GM23338 (cell line): ENCODE measurements around the gene CRYM.
"Not testable (repeated sequence)": the region's sequence is repeated elsewhere in the genome, so short reads cannot be mapped to it uniquely, and the experiment has no call there.

Experiments
- CREB1 ChIP-seq: fragments of 250-450 bp; sonication (Bioruptor Pico); IDR thresholded peaks from 2 replicates; pipeline ENCODE4 v1.5.0; 2020; ENCODE audit warnings: low read depth, mild to moderate bottlenecking, moderate library complexity
- EZH2 ChIP-seq: fragments of 200-600 bp; sonication (generic); IDR thresholded peaks from one replicate; pipeline ENCODE4 v1.8.0; 2017; ENCODE audit warnings: antibody characterized with exemption, mild to moderate bottlenecking, low read depth; ENCODE audit not compliant: unreplicated experiment
- EZH2phosphoT487 ChIP-seq: fragments of 200-600 bp; sonication (generic); IDR thresholded peaks from one replicate; pipeline ENCODE4 v1.8.1; 2018; ENCODE audit warnings: antibody characterized with exemption; ENCODE audit not compliant: unreplicated experiment
- JUNB ChIP-seq: IDR thresholded peaks from one replicate; pipeline ENCODE4 v1.6.1; 2016; ENCODE audit warnings: antibody characterized with exemption; ENCODE audit not compliant: unreplicated experiment
- NANOG ChIP-seq: IDR thresholded peaks from 2 replicates; pipeline ENCODE4 v1.6.1; 2016; ENCODE audit warnings: antibody characterized with exemption, borderline replicate concordance
- POLR2AphosphoS5 ChIP-seq: IDR thresholded peaks from 2 replicates; pipeline ENCODE4 v1.6.1; 2016; ENCODE audit warnings: antibody characterized with exemption, low read depth
- STAT1 ChIP-seq: IDR thresholded peaks from one replicate; pipeline ENCODE4 v1.6.1; 2016; ENCODE audit warnings: antibody characterized with exemption; ENCODE audit not compliant: unreplicated experiment
- ZNF114 ChIP-seq: fragments of 250-450 bp; sonication (Bioruptor Pico); IDR thresholded peaks from 2 replicates; pipeline ENCODE4 v1.5.0; 2020; ENCODE audit warnings: mild to moderate bottlenecking, moderate library complexity
- TF ChIP-seq, protein P1 (sequence below), 2 experiments: fragments of 200-600 bp in 1 of 2; sonication (generic) in 1 of 2; conservative IDR thresholded peaks; 2 replicates each; pipeline versions ENCODE4 v1.5.1 to v1.6.1; 2016 to 2017; ENCODE audit warnings: antibody characterized with exemption in 2 of 2, low read depth in 2 of 2, mild to moderate bottlenecking in 2 of 2, moderate library complexity in 1 of 2
- TF ChIP-seq, protein P2 (sequence below): IDR thresholded peaks from one replicate; pipeline ENCODE4 v1.6.1; 2018; ENCODE audit warnings: antibody characterized with exemption; ENCODE audit not compliant: unreplicated experiment

DNA sequence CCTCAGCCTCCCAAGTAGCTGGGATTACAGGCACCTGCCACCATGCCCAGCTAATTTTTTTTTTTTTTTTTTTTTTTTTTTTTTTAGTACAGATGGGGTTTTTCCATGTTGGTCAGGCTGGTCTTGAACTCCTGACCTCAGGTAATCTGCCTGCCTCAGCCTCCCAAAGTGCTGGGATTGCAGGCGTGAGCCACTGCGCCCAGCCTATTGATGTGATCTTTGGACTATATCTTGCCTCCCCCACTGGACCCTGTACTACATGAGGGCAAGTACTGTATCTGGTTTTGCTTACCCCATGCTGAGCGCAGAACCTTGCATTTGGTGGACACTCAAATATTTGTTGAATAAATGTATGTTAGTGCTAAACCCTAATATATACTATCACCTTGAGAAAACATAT is 5.3 kb downstream of the CRYM start:
- TF ChIP-seq NANOG; EZH2; EZH2phosphoT487; CREB1 (CRISPR knock-in tag); POLR2AphosphoS5; ZNF114; STAT1; JUNB: not testable (repeated sequence)
- TF ChIP-seq, protein P1, sequence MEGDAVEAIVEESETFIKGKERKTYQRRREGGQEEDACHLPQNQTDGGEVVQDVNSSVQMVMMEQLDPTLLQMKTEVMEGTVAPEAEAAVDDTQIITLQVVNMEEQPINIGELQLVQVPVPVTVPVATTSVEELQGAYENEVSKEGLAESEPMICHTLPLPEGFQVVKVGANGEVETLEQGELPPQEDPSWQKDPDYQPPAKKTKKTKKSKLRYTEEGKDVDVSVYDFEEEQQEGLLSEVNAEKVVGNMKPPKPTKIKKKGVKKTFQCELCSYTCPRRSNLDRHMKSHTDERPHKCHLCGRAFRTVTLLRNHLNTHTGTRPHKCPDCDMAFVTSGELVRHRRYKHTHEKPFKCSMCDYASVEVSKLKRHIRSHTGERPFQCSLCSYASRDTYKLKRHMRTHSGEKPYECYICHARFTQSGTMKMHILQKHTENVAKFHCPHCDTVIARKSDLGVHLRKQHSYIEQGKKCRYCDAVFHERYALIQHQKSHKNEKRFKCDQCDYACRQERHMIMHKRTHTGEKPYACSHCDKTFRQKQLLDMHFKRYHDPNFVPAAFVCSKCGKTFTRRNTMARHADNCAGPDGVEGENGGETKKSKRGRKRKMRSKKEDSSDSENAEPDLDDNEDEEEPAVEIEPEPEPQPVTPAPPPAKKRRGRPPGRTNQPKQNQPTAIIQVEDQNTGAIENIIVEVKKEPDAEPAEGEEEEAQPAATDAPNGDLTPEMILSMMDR (conservative IDR thresholded peaks at IDR 0.05; ENCODE audit: low read depth in 2 of 2), result not testable (repeated sequence)
- TF ChIP-seq, protein P2, sequence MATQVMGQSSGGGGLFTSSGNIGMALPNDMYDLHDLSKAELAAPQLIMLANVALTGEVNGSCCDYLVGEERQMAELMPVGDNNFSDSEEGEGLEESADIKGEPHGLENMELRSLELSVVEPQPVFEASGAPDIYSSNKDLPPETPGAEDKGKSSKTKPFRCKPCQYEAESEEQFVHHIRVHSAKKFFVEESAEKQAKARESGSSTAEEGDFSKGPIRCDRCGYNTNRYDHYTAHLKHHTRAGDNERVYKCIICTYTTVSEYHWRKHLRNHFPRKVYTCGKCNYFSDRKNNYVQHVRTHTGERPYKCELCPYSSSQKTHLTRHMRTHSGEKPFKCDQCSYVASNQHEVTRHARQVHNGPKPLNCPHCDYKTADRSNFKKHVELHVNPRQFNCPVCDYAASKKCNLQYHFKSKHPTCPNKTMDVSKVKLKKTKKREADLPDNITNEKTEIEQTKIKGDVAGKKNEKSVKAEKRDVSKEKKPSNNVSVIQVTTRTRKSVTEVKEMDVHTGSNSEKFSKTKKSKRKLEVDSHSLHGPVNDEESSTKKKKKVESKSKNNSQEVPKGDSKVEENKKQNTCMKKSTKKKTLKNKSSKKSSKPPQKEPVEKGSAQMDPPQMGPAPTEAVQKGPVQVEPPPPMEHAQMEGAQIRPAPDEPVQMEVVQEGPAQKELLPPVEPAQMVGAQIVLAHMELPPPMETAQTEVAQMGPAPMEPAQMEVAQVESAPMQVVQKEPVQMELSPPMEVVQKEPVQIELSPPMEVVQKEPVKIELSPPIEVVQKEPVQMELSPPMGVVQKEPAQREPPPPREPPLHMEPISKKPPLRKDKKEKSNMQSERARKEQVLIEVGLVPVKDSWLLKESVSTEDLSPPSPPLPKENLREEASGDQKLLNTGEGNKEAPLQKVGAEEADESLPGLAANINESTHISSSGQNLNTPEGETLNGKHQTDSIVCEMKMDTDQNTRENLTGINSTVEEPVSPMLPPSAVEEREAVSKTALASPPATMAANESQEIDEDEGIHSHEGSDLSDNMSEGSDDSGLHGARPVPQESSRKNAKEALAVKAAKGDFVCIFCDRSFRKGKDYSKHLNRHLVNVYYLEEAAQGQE, result not testable (repeated sequence)
